CD4-positive, alpha-beta T cell (primary cell): Measurements from ENCODE around the gene CAMK2B. TPM values are rescaled to one million over a fixed set of nuclear protein-coding genes. Genes with fewer than 3 reads are reported as not detected.
A peak's percentile ranks its signal among the peaks of the same experiment; 100 is the strongest.

ENCODE experiments used
- ATAC-seq: fragments of 200-7000 bp; cut with Tn5 transposase; one replicate; pipeline ENCODE4 v1.10.0; 2022; ENCODE audit warnings: mild to moderate bottlenecking; ENCODE audit not compliant: poor library complexity
- CTCF ChIA-PET: fragments of 350-600 bp; sonication (Branson Sonifier 250); formaldehyde crosslinking; loops from one replicate; lab custom pipeline; 2021; ENCODE audit warnings: antibody characterized with exemption, inconsistent platforms; lab: Charles Lee
- POLR2A ChIA-PET: fragments of 350-600 bp; sonication (Branson Sonifier 250); formaldehyde crosslinking; loops from one replicate; lab custom pipeline; 2021; ENCODE audit warnings: antibody characterized with exemption, inconsistent platforms; lab: Charles Lee
- DNase-seq, 14 experiments: peaks; one replicate each; pipeline ENCODE4 v3.0.0-alpha.2; 2013 to 2020; ENCODE audit warnings: mixed read lengths in 2 of 14
- H3K27ac ChIP-seq, 2 donors: one replicate each; pipeline versions ENCODE4 v1.5.1 to v1.7.0; 2013; ENCODE audit warnings: low read length in 2 of 2, low read depth in 1 of 2, mild to moderate bottlenecking in 1 of 2
- H3K27me3 ChIP-seq, 2 experiments: 1 replicate in 1 of 2; 2 replicates in 1 of 2; pipeline versions ENCODE4 v1.6.1 to v1.7.0; 2013; ENCODE audit warnings: low read length in 2 of 2, control low read depth in 1 of 2, mild to moderate bottlenecking in 1 of 2, moderate library complexity in 1 of 2; ENCODE audit not compliant: insufficient read depth in 2 of 2, control insufficient read depth in 1 of 2
- H3K36me3 ChIP-seq: one replicate; pipeline ENCODE4 v1.6.1; 2013; ENCODE audit warnings: low read length, control low read depth; ENCODE audit not compliant: insufficient read depth
- H3K4me1 ChIP-seq: one replicate; pipeline ENCODE4 v1.6.1; 2013; ENCODE audit warnings: low read length, control low read depth; ENCODE audit not compliant: insufficient read depth
- H3K4me3 ChIP-seq: one replicate; pipeline ENCODE4 v1.5.1; 2013; ENCODE audit warnings: mild to moderate bottlenecking, low read length, moderate library complexity
- H3K9me3 ChIP-seq, 2 experiments: 1 replicate in 1 of 2; 2 replicates in 1 of 2; pipeline versions ENCODE4 v1.6.1 to v1.7.0; 2013; ENCODE audit warnings: low read length in 2 of 2, mild to moderate bottlenecking in 2 of 2, control low read depth in 1 of 2, moderate library complexity in 1 of 2; ENCODE audit not compliant: control insufficient read depth in 1 of 2, insufficient read depth in 1 of 2
- H3K27ac Mint-ChIP-seq: one replicate; pipeline ENCODE4 v1.8.0; 2020; ENCODE audit warnings: mixed read lengths
- H3K27me3 Mint-ChIP-seq: one replicate; pipeline ENCODE4 v1.8.0; 2021; ENCODE audit warnings: mixed read lengths
- H3K36me3 Mint-ChIP-seq: one replicate; pipeline ENCODE4 v1.8.0; 2021; ENCODE audit warnings: low read depth, mixed read lengths
- H3K4me1 Mint-ChIP-seq: one replicate; pipeline ENCODE4 v1.8.0; 2021; ENCODE audit warnings: low read depth, mixed read lengths
- H3K4me3 Mint-ChIP-seq: one replicate; pipeline ENCODE4 v1.8.0; 2020; ENCODE audit warnings: mild to moderate bottlenecking, mixed read lengths
- H3K9me3 Mint-ChIP-seq: one replicate; pipeline ENCODE4 v1.8.0; 2020; ENCODE audit warnings: mixed read lengths
- intact Hi-C, 2 experiments: fragments of 100-400 bp; cut with DNase I in 1 of 2; cut with micrococcal nuclease in 1 of 2; formaldehyde crosslinking; loops; one replicate each; pipeline versions ENCODE4 v1.15.1 to v1.9.0; 2023 to 2025; cut with DNase I, micrococcal nuclease
- total RNA-seq, 174 experiments: library from RNA in 2 of 174; stranded (reverse) in 2 of 174; gene quantifications; one replicate each; pipeline ENCODE4 v1.2.3 and lab custom pipeline; 2021 to 2026
- TF ChIP-seq, protein P1 (sequence below): fragments of 200-600 bp; IDR thresholded peaks from one replicate; pipeline ENCODE4 v1.8.0; 2022; ENCODE audit warnings: antibody characterized with exemption, mild to moderate bottlenecking

The CAMK2B gene
- total RNA-seq, 2 experiments from 2014 or later, result not detected

DNA sequence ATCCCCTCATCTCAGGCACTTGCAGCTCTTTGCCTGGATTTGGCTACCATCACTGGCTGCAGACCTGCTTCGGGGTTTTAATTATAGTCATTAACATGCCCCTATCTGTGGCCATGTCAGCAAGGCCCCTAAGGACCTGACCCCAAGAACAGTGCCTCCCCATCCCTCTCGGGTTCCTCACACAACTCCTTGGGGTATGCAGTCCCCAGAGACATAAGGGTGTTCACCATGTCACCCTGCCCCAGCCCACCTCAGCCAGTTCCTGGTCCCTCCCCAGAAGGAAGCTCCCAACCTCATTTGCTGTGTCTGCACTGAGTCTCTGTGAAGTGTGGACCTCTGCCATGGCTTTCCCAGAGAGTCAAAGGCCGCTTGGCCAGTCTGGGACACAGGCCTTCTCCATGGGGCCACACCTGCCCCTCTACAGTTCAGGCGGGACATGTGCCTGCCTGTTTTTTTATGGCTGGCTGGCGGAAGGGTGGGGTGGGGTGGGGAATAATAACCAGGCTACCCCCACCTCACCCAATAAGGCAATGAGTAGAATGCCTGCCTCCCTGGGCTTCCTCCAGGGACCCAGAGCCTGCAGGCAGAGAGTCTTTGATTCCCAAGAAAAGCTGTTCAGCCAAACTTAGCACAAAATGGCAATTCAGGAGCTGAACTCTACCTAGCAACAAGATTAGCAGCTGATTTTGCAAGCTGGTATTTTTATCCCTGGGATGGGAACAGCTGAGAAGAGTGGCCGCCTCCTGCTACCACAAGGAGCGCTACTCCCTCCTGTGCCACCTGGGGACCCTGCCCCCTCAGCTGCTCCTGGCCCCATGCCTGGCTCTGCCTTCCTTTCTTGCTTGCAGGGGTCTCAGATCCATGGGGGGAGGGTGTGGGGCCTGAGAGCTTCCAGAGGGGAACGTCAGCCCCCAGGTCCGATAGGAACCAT, 23.7 kb upstream of the CAMK2B start:
- Histone ChIP-seq H3K9me3 (peaks cover 7% of the 10 kb centered on the region in 2 experiments), H3K4me1 (no peaks in the 10 kb centered on the region), H3K27me3 (no peaks in the 10 kb centered on the region), H3K4me3 (no peak overlapping the region), H3K27ac (no peak overlapping the region), H3K36me3 (no peaks in the 10 kb centered on the region)
- Mint-ChIP-seq H3K4me3 (no peak overlapping the region), H3K27ac (no peak overlapping the region), H3K4me1 (no peaks in the 10 kb centered on the region), H3K27me3 (peaks cover 26% of the 10 kb centered on the region), H3K9me3 (peaks cover 14% of the 10 kb centered on the region), H3K36me3 (no peaks in the 10 kb centered on the region)
- TF ChIP-seq, protein P1, sequence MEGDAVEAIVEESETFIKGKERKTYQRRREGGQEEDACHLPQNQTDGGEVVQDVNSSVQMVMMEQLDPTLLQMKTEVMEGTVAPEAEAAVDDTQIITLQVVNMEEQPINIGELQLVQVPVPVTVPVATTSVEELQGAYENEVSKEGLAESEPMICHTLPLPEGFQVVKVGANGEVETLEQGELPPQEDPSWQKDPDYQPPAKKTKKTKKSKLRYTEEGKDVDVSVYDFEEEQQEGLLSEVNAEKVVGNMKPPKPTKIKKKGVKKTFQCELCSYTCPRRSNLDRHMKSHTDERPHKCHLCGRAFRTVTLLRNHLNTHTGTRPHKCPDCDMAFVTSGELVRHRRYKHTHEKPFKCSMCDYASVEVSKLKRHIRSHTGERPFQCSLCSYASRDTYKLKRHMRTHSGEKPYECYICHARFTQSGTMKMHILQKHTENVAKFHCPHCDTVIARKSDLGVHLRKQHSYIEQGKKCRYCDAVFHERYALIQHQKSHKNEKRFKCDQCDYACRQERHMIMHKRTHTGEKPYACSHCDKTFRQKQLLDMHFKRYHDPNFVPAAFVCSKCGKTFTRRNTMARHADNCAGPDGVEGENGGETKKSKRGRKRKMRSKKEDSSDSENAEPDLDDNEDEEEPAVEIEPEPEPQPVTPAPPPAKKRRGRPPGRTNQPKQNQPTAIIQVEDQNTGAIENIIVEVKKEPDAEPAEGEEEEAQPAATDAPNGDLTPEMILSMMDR, result no peak
- intact Hi-C loops, result loop anchor here in 1 of 2 experiments (10.0 kb wide), 1 partner anchor 126 kb away; no protein-coding TSS in a partner anchor
- ATAC-seq (no peak), DNase-seq (no peak)
- POLR2A ChIA-PET, result no interaction called here
- CTCF ChIA-PET, result interaction anchor here (0.6 kb wide), 1 partner anchor 129 kb away, joined by 3 read pairs; no protein-coding TSS in a partner anchor

DNA sequence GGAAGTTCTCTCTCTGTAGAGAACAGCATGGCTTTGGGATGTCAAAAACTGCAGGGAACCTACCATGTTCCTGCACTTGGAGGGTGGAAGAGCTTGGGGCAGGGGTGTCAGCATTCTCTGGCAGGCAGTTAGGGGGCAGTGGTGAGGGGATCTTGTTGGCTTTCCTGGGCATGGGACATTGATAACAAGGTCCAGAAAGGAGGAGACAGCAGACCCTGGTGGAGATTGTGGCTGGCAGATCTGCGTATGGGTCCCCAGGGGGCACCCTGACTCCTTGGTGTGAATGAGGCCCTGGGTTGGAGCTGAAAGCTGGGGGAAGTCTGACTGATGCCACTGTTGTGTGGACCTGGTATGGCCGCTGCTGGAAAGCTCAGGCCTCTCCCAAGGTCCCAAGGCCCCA, 22.9 kb upstream of the CAMK2B start:
- H3K4me1 Mint-ChIP-seq, result no peaks in the 10 kb centered on the region
- peak in 4 of 14 experiments; percentile 4 to 37 (median 16) for DNase-seq
- Histone ChIP-seq H3K27me3 (no peaks in the 10 kb centered on the region), H3K4me3 (no peak overlapping the region), H3K36me3 (no peaks in the 10 kb centered on the region), H3K9me3 (peaks cover 4 to 10% of the 10 kb centered on the region in 2 experiments), H3K4me1 (no peaks in the 10 kb centered on the region), H3K27ac (no peak overlapping the region)
- TF ChIP-seq, protein P1, result no peak
- H3K4me3 Mint-ChIP-seq, result no peak overlapping the region
- peaks cover 9% of the 10 kb centered on the region for H3K9me3 Mint-ChIP-seq
- ChIA-PET CTCF (interaction anchor here (0.6 to 1.2 kb wide), 2 partner anchors 130 to 217 kb away, joined by 3 read pairs; no protein-coding TSS in a partner anchor), POLR2A (no interaction called here)
- no peaks in the 10 kb centered on the region for H3K36me3 Mint-ChIP-seq
- intact Hi-C loops, result loop anchor here in 1 of 2 experiments (10.0 kb wide), 1 partner anchor 127 kb away; no protein-coding TSS in a partner anchor
- no peak overlapping the region for H3K27ac Mint-ChIP-seq
- H3K27me3 Mint-ChIP-seq, result peaks cover 26% of the 10 kb centered on the region
- no peak for ATAC-seq

DNA sequence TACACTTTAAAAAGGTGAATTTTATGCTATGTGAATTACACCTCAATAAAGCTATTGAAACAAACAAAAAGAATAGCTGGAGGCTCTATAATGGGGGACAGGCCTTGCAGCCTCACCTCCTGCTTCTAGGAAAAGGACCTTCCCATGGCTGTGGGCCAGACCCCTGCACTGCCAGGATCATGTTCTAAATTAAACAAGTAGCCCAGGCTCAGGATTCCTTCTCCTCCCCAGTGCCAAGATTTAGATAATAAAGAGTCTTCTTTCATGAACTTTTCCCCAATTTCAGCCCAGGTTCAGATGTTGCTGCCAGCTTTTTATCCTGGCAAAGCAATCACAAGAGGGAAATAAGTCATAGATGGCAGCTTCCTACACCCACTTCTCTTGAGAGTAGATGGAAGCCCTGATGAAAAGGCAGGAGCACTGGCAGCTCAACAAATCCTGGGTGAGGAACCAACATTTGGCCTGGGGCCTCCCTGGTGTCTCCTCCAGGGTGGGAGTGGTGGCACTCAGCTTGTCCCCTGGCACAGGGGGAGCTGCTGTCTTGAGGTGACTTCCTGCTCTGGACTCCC, 22.2 kb upstream of the CAMK2B start:
- H3K4me1 ChIP-seq, result no peaks in the 10 kb centered on the region

More for the DNA sequence above, 22.2 kb upstream of the CAMK2B start:
- no peaks in the 10 kb centered on the region for H3K36me3 Mint-ChIP-seq
- DNase-seq (no peak), ATAC-seq (no peak)
- Histone ChIP-seq H3K36me3 (no peaks in the 10 kb centered on the region), H3K4me3 (no peak overlapping the region), H3K9me3 (peaks cover 4 to 10% of the 10 kb centered on the region in 2 experiments), H3K27ac (no peak overlapping the region), H3K27me3 (peaks cover 0 to 4% of the 10 kb centered on the region in 2 experiments)
- H3K4me1 Mint-ChIP-seq, result no peaks in the 10 kb centered on the region
- ChIA-PET POLR2A (no interaction called here), CTCF (interaction anchor here (1.2 kb wide), 1 partner anchor 218 kb away, joined by 3 read pairs; no protein-coding TSS in a partner anchor)
- TF ChIP-seq, protein P1, result no peak
- no peak overlapping the region for H3K27ac Mint-ChIP-seq
- intact Hi-C loops, result loop anchor here in 1 of 2 experiments (10.0 kb wide), 1 partner anchor 127 kb away; no protein-coding TSS in a partner anchor
- peaks cover 9% of the 10 kb centered on the region for H3K9me3 Mint-ChIP-seq
- no peak overlapping the region for H3K4me3 Mint-ChIP-seq
- peaks cover 26% of the 10 kb centered on the region for H3K27me3 Mint-ChIP-seq
